ENCODE data around the gene SCLY.

GRCh38 chr2:238039151-238039550 lies 21.6 kb upstream of the SCLY start:
- TF ChIP-seq EZH2phosphoT487 (IDR thresholded peaks at IDR 0.05; ENCODE audit: borderline replicate concordance): no peak
- no peak for TF ChIP-seq CTCF (conservative IDR thresholded peaks at IDR 0.05; ENCODE audit: low read length)
